ENCODE results near the gene TMEM89.

TMEM89 gene

GRCh38 chr3:48596676-48597407, 24.7 kb downstream of the TMEM89 start:
- peak overlapping the region; percentile 90 for H3K27ac Mint-ChIP-seq
- H3K9me3 Mint-ChIP-seq, result no peaks in the 10 kb centered on the region
- H3K4me1 Mint-ChIP-seq, result peaks cover 41% of the 10 kb centered on the region
- H3K27me3 Mint-ChIP-seq (ENCODE audit: low read depth, poor library complexity), result no peaks in the 10 kb centered on the region
- no peak for TF ChIP-seq CTCF (IDR thresholded peaks at IDR 0.05)
- no peak overlapping the region for H3K4me3 Mint-ChIP-seq
- DNase-seq, result no peak
- H3K36me3 Mint-ChIP-seq (ENCODE audit: low read depth), result peaks cover 23% of the 10 kb centered on the region

- Mint-ChIP-seq H3K36me3 (ENCODE audit: low read depth) (peaks cover 23% of the 10 kb centered on the region), H3K27me3 (ENCODE audit: low read depth, poor library complexity) (no peaks in the 10 kb centered on the region), H3K27ac (peak overlapping the region; percentile 96), H3K4me1 (peaks cover 42% of the 10 kb centered on the region), H3K9me3 (no peaks in the 10 kb centered on the region), H3K4me3 (no peak overlapping the region)
- no peak for TF ChIP-seq CTCF (IDR thresholded peaks at IDR 0.05)
- no peak for DNase-seq
Measured at GRCh38 chr3:48596157-48596556, 25.4 kb downstream of the TMEM89 start.

- Mint-ChIP-seq H3K36me3 (ENCODE audit: low read depth) (peaks cover 23% of the 10 kb centered on the region), H3K27ac (peak overlapping the region; percentile 96), H3K9me3 (no peaks in the 10 kb centered on the region), H3K27me3 (ENCODE audit: low read depth, poor library complexity) (no peaks in the 10 kb centered on the region), H3K4me3 (no peak overlapping the region), H3K4me1 (peaks cover 47% of the 10 kb centered on the region)
- TF ChIP-seq CTCF (IDR thresholded peaks at IDR 0.05), result no peak
- DNase-seq, result peak; percentile 27
Measured at GRCh38 chr3:48595526-48596121, 25.9 kb downstream of the TMEM89 start.

- Mint-ChIP-seq H3K4me1 (peaks cover 47% of the 10 kb centered on the region), H3K36me3 (ENCODE audit: low read depth) (peaks cover 20% of the 10 kb centered on the region), H3K27me3 (ENCODE audit: low read depth, poor library complexity) (no peaks in the 10 kb centered on the region), H3K4me3 (no peak within 1 kb of the TSS), H3K27ac (peak within 1 kb of the TSS; percentile 96), H3K9me3 (no peaks in the 10 kb centered on the region)
- no peak for DNase-seq
- TF ChIP-seq CTCF (IDR thresholded peaks at IDR 0.05), result no peak
Measured at GRCh38 chr3:48595075-48595525, 26.5 kb downstream of the TMEM89 start, which contains the start of gene COL7A1. COL7A1 (minus strand) TSS chr3:48595329; CDS start chr3:48595159, 170 bp downstream.

- no peak for TF ChIP-seq CTCF (IDR thresholded peaks at IDR 0.05)
- Mint-ChIP-seq H3K4me3 (no peak overlapping the region), H3K9me3 (no peaks in the 10 kb centered on the region), H3K27me3 (ENCODE audit: low read depth, poor library complexity) (no peaks in the 10 kb centered on the region), H3K36me3 (ENCODE audit: low read depth) (peaks cover 14% of the 10 kb centered on the region), H3K27ac (no peak overlapping the region), H3K4me1 (peaks cover 49% of the 10 kb centered on the region)
- no peak for DNase-seq
Measured at GRCh38 chr3:48594417-48595049, 27.0 kb downstream of the TMEM89 start.
